Measurements from ENCODE around the gene CHGA. TPM values are rescaled to one million over a fixed set of nuclear protein-coding genes. Genes with fewer than 3 reads are reported as not detected.

Gene CHGA
- total RNA-seq, 2 donors from 2014 or later = not detected

GRCh38 chr14:92917956-92918355, 5.0 kb upstream of the CHGA start:
- no peak for ATAC-seq (replicated peaks)
- Mint-ChIP-seq H3K4me3 (no peak overlapping the region), H3K9me3 (no peaks in the 10 kb centered on the region), H3K4me1 (no peaks in the 10 kb centered on the region), H3K27me3 (peaks cover 15% of the 10 kb centered on the region), H3K36me3 (ENCODE audit: low read depth) (no peaks in the 10 kb centered on the region), H3K27ac (no peak overlapping the region)

GRCh38 chr14:92920001-92920400, 2.9 kb upstream of the CHGA start:
- Mint-ChIP-seq H3K9me3 (no peaks in the 10 kb centered on the region), H3K4me1 (no peaks in the 10 kb centered on the region), H3K36me3 (ENCODE audit: low read depth) (no peaks in the 10 kb centered on the region), H3K27ac (no peak overlapping the region), H3K27me3 (peaks cover 21% of the 10 kb centered on the region), H3K4me3 (no peak overlapping the region)
- no peak for ATAC-seq (replicated peaks)

- Mint-ChIP-seq H3K9me3 (no peaks in the 10 kb centered on the region), H3K36me3 (ENCODE audit: low read depth) (no peaks in the 10 kb centered on the region), H3K4me1 (no peaks in the 10 kb centered on the region), H3K27me3 (peaks cover 26% of the 10 kb centered on the region), H3K27ac (no peak overlapping the region), H3K4me3 (no peak overlapping the region)
- no peak for ATAC-seq (replicated peaks)
These were observed 705 bp upstream of the CHGA start for GRCh38 chr14:92922155-92922735.

GRCh38 chr14:92923744-92924103, 774 bp downstream of the CHGA start:
- Mint-ChIP-seq H3K27ac (no peak overlapping the region), H3K9me3 (no peaks in the 10 kb centered on the region), H3K27me3 (peaks cover 21% of the 10 kb centered on the region), H3K36me3 (ENCODE audit: low read depth) (no peaks in the 10 kb centered on the region), H3K4me3 (no peak overlapping the region), H3K4me1 (no peaks in the 10 kb centered on the region)
- ATAC-seq (replicated peaks) = no peak

GRCh38 chr14:92924247-92924646, 1.3 kb downstream of the CHGA start:
- ATAC-seq (replicated peaks) = no peak
- H3K9me3 Mint-ChIP-seq = no peaks in the 10 kb centered on the region
- H3K4me1 Mint-ChIP-seq = no peaks in the 10 kb centered on the region
- H3K4me3 Mint-ChIP-seq = no peak overlapping the region
- H3K27ac Mint-ChIP-seq = no peak overlapping the region
- H3K36me3 Mint-ChIP-seq (ENCODE audit: low read depth) = no peaks in the 10 kb centered on the region
- H3K27me3 Mint-ChIP-seq = peaks cover 21% of the 10 kb centered on the region

GRCh38 chr14:92925446-92925845, 2.5 kb downstream of the CHGA start:
- H3K36me3 Mint-ChIP-seq (ENCODE audit: low read depth) = no peaks in the 10 kb centered on the region
- no peak for ATAC-seq (replicated peaks)
- no peaks in the 10 kb centered on the region for H3K9me3 Mint-ChIP-seq
- no peak overlapping the region for H3K4me3 Mint-ChIP-seq
- H3K4me1 Mint-ChIP-seq = no peaks in the 10 kb centered on the region
- H3K27me3 Mint-ChIP-seq = peaks cover 21% of the 10 kb centered on the region
- no peak overlapping the region for H3K27ac Mint-ChIP-seq

GRCh38 chr14:92926180-92926845, 3.4 kb downstream of the CHGA start:
- ATAC-seq (replicated peaks) = no peak
- Mint-ChIP-seq H3K27me3 (peaks cover 21% of the 10 kb centered on the region), H3K4me3 (no peak overlapping the region), H3K9me3 (no peaks in the 10 kb centered on the region), H3K36me3 (ENCODE audit: low read depth) (no peaks in the 10 kb centered on the region), H3K27ac (no peak overlapping the region), H3K4me1 (no peaks in the 10 kb centered on the region)

- H3K4me3 Mint-ChIP-seq = no peak overlapping the region
- no peaks in the 10 kb centered on the region for H3K9me3 Mint-ChIP-seq
- peaks cover 17% of the 10 kb centered on the region for H3K27me3 Mint-ChIP-seq
- H3K4me1 Mint-ChIP-seq = no peaks in the 10 kb centered on the region
- ATAC-seq (replicated peaks) = no peak
- no peaks in the 10 kb centered on the region for H3K36me3 Mint-ChIP-seq (ENCODE audit: low read depth)
- H3K27ac Mint-ChIP-seq = no peak overlapping the region
These were observed 4.0 kb downstream of the CHGA start for GRCh38 chr14:92926931-92927330.

- Mint-ChIP-seq H3K36me3 (ENCODE audit: low read depth) (no peaks in the 10 kb centered on the region), H3K27ac (no peak overlapping the region), H3K4me1 (no peaks in the 10 kb centered on the region), H3K9me3 (no peaks in the 10 kb centered on the region), H3K27me3 (peaks cover 12% of the 10 kb centered on the region), H3K4me3 (no peak overlapping the region)
- no peak for ATAC-seq (replicated peaks)
These were observed 4.7 kb downstream of the CHGA start for GRCh38 chr14:92927349-92928257.

GRCh38 chr14:92928258-92928629, 5.3 kb downstream of the CHGA start:
- no peak for ATAC-seq (replicated peaks)
- H3K27me3 Mint-ChIP-seq = peaks cover 10% of the 10 kb centered on the region
- H3K36me3 Mint-ChIP-seq (ENCODE audit: low read depth) = no peaks in the 10 kb centered on the region
- no peaks in the 10 kb centered on the region for H3K4me1 Mint-ChIP-seq
- H3K9me3 Mint-ChIP-seq = no peaks in the 10 kb centered on the region
- no peak overlapping the region for H3K27ac Mint-ChIP-seq
- H3K4me3 Mint-ChIP-seq = no peak overlapping the region

GRCh38 chr14:92928961-92929688, 6.2 kb downstream of the CHGA start:
- no peaks in the 10 kb centered on the region for H3K9me3 Mint-ChIP-seq
- H3K4me1 Mint-ChIP-seq = no peaks in the 10 kb centered on the region
- no peak for ATAC-seq (replicated peaks)
- H3K4me3 Mint-ChIP-seq = no peak overlapping the region
- H3K27ac Mint-ChIP-seq = no peak overlapping the region
- peaks cover 10% of the 10 kb centered on the region for H3K27me3 Mint-ChIP-seq
- no peaks in the 10 kb centered on the region for H3K36me3 Mint-ChIP-seq (ENCODE audit: low read depth)

- Mint-ChIP-seq H3K4me1 (no peaks in the 10 kb centered on the region), H3K36me3 (ENCODE audit: low read depth) (no peaks in the 10 kb centered on the region), H3K27ac (no peak overlapping the region), H3K9me3 (no peaks in the 10 kb centered on the region), H3K4me3 (no peak overlapping the region), H3K27me3 (peaks cover 5% of the 10 kb centered on the region)
- peak; percentile 5 for ATAC-seq (replicated peaks)
These were observed 7.0 kb downstream of the CHGA start for GRCh38 chr14:92929689-92930608.

GRCh38 chr14:92930737-92931602, 8.0 kb downstream of the CHGA start:
- Mint-ChIP-seq H3K9me3 (no peaks in the 10 kb centered on the region), H3K27me3 (no peaks in the 10 kb centered on the region), H3K36me3 (ENCODE audit: low read depth) (no peaks in the 10 kb centered on the region), H3K27ac (peak overlapping the region; percentile 78), H3K4me3 (no peak overlapping the region), H3K4me1 (no peaks in the 10 kb centered on the region)
- no peak for ATAC-seq (replicated peaks)

Measured in activated T-helper 17 cell treated with anti-CD3 and anti-CD28 coated beads, Interleukin-2, amount 50 U/mL, for 72 hours (primary cell).